GM18873 (cell line): ENCODE results near the gene DUS4L.
A peak's percentile ranks its signal among the peaks of the same experiment; 100 is the strongest.

Experiments
- ATAC-seq: cut with Tn5 transposase; IDR thresholded peaks from one replicate; pipeline ENCODE4 v1.9.1; 2021; ENCODE audit warnings: mild to moderate bottlenecking, moderate library complexity, moderate number of reproducible peaks; ENCODE audit not compliant: unreplicated experiment, low FRiP score

Gene DUS4L

GRCh38 chr7:107579885-107580715 is 16.3 kb downstream of the DUS4L start, which contains the start of gene BCAP29:
Gene BCAP29, plus strand, starts transcription at chr7:107580246. Its CDS starts 527 bp downstream, at chr7:107580773.
- ATAC-seq, result peak; percentile 75

GRCh38 chr7:107580716-107581383 is 17.1 kb downstream of the DUS4L start:
- ATAC-seq, result no peak

- no peak for ATAC-seq
Observed at GRCh38 chr7:107581387-107582013, 17.7 kb downstream of the DUS4L start.

GRCh38 chr7:107582875-107583274 is 19.1 kb downstream of the DUS4L start:
- no peak for ATAC-seq

GRCh38 chr7:107584716-107585115 is 20.9 kb downstream of the DUS4L start:
- no peak for ATAC-seq

- no peak for ATAC-seq
Observed at GRCh38 chr7:107588529-107589130, 24.9 kb downstream of the DUS4L start.

GRCh38 chr7:107591421-107591820 is 27.6 kb downstream of the DUS4L start:
- no peak for ATAC-seq

GRCh38 chr7:107592361-107593024 is 28.7 kb downstream of the DUS4L start:
- ATAC-seq, result no peak

GRCh38 chr7:107593025-107593410 is 29.2 kb downstream of the DUS4L start:
- ATAC-seq, result no peak

GRCh38 chr7:107594961-107595737 is 31.4 kb downstream of the DUS4L start:
- ATAC-seq, result no peak

- ATAC-seq, result no peak
Observed at GRCh38 chr7:107596881-107597581, 33.3 kb downstream of the DUS4L start.

- ATAC-seq, result no peak
Observed at GRCh38 chr7:107597582-107597916, 33.8 kb downstream of the DUS4L start.

- no peak for ATAC-seq
Observed at GRCh38 chr7:107597953-107598352, 34.2 kb downstream of the DUS4L start.

GRCh38 chr7:107599262-107599661 is 35.5 kb downstream of the DUS4L start:
- no peak for ATAC-seq

- no peak for ATAC-seq
Observed at GRCh38 chr7:107600816-107601215, 37.0 kb downstream of the DUS4L start.

GRCh38 chr7:107605218-107605815 is 41.5 kb downstream of the DUS4L start:
- no peak for ATAC-seq

GRCh38 chr7:107606303-107606702 is 42.5 kb downstream of the DUS4L start:
- ATAC-seq, result no peak

GRCh38 chr7:107609811-107610261 is 46.1 kb downstream of the DUS4L start:
- ATAC-seq, result no peak

GRCh38 chr7:107610323-107610722 is 46.6 kb downstream of the DUS4L start:
- no peak for ATAC-seq
